BLaER1 treated with 17β-estradiol and CSF1 and Interleukin-3, amounts not matched to agents 10 nM and 100 nM (cell line): Measurements from ENCODE around the gene NEURL1.

Source experiments
- H3K27ac ChIP-seq, 11 experiments: shearing (Covaris generic); formaldehyde crosslinking; 2 replicates each; pipeline ENCODE4 v1.8.1; 2022
- H3K27me3 ChIP-seq, 11 experiments: shearing (Covaris generic); formaldehyde crosslinking; 2 replicates each; pipeline ENCODE4 v1.8.1; 2022
- H3K36me3 ChIP-seq, 11 experiments: shearing (Covaris generic); formaldehyde crosslinking; 2 replicates each; pipeline ENCODE4 v1.8.1; 2022
- H3K4me1 ChIP-seq, 10 experiments: shearing (Covaris generic); formaldehyde crosslinking; 2 replicates each; pipeline ENCODE4 v1.8.1; 2022
- H3K4me2 ChIP-seq, 11 experiments: shearing (Covaris generic); formaldehyde crosslinking; 2 replicates each; pipeline ENCODE4 v1.8.1; 2022
- H3K4me3 ChIP-seq, 10 experiments: shearing (Covaris generic); formaldehyde crosslinking; 2 replicates each; pipeline ENCODE4 v1.8.1; 2022
- H3K9ac ChIP-seq, 11 experiments: shearing (Covaris generic); formaldehyde crosslinking; 2 replicates each; pipeline ENCODE4 v1.8.1; 2022
- H3K9me3 ChIP-seq, 11 experiments: shearing (Covaris generic); formaldehyde crosslinking; replicated peaks in 1 of 11; 2 replicates each; pipeline ENCODE4 v1.8.1; 2022
- H4K20me1 ChIP-seq, 11 experiments: shearing (Covaris generic); formaldehyde crosslinking; 2 replicates each; pipeline ENCODE4 v1.8.1; 2022
- Cebpa-rat ChIP-seq, 11 experiments: shearing (Covaris generic); IDR thresholded peaks; 2 replicates each; pipeline ENCODE4 v1.8.1; 2022

NEURL1 gene

DNA sequence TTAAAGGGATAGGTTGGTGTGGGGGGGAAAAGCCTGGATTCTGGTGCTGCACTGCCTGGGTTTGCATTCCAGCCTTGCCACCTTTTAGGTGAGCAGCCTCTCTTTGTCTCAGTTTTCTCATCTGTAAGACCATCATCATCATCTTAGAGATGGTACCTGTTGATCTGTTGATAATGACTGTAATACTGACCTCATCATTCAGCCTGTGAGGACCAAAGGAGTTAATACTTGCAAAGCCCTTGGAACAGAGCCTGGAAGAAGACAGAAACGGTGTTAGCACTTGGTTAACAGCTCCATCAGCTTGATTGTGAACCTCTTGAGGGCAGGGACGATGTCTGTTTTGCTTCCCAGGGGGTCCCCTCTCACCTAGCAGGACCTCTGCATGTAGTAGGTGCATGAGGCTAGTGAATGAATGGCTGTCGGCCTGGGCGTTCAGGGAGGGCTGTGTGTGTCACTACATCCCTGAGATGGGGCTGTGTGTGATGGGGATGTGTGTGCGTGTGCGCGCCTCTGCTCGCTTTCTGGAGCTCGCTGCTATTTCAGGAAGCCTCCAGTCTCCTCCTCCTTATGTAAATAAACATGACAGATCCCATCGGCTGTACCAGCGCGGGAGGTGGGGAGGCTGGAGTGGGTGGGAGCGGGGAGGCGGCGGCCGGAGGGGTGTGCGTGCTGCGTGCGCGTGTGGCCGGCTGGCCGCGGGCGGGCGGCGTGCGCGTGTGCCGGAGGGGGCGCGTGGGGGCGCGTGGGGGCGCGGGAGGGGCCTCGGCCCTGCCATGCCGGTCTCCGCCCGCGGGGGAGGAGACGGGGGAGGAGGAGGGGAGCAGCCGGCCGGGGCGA, 61.2 kb downstream of the NEURL1 start:
- peak overlapping the region; percentile 77 to 96 (median 87) for H3K4me2 ChIP-seq
- H3K4me3 ChIP-seq, result peak overlapping the region; percentile 41 to 71 (median 53); a peak in 19 of 20 replicates
- peak overlapping the region in 10 of 11 experiments; percentile 0 to 64 (median 54); a peak in 15 of 22 replicates for H3K9ac ChIP-seq

DNA sequence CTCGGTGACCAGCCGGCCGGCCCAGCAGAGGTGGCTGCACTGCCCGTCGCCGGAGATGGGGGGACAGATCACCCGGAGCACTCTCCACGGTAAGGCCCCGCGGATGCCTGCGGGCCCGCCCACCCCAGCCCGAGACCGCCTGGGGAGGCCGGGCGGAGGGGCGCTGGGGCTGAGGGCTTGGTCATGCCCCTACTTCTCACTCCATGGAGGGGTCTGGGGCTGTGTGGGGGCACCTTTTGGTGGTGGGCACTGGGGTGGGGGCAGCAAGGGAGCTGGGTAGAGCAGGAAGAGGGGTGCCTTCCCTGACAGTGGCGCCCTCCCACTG, 61.8 kb downstream of the NEURL1 start:
- Histone ChIP-seq H3K4me3 (peak overlapping the region; percentile 41 to 71 (median 53); a peak in 19 of 20 replicates), H3K4me2 (peak overlapping the region; percentile 77 to 96 (median 87))

More for the DNA sequence above, 61.2 kb downstream of the NEURL1 start:
- Histone ChIP-seq H3K27ac (no peak overlapping the region; a peak in 1 of 22 replicates), H3K27me3 (peaks cover 11 to 26% (median 19%) of the 10 kb centered on the region in 11 experiments; a peak in 21 of 22 replicates), H3K9me3 (peaks cover 0 to 20% (median 0%) of the 10 kb centered on the region in 11 experiments; a peak in 3 of 22 replicates), H3K36me3 (no peaks in the 10 kb centered on the region), H4K20me1 (peaks cover 0 to 12% (median 0%) of the 10 kb centered on the region in 11 experiments; a peak in 7 of 22 replicates), H3K4me1 (peaks cover 73 to 95% (median 89%) of the 10 kb centered on the region in 10 experiments)
- TF ChIP-seq Cebpa-rat (IDR thresholded peaks at IDR 0.05), result no peak

DNA sequence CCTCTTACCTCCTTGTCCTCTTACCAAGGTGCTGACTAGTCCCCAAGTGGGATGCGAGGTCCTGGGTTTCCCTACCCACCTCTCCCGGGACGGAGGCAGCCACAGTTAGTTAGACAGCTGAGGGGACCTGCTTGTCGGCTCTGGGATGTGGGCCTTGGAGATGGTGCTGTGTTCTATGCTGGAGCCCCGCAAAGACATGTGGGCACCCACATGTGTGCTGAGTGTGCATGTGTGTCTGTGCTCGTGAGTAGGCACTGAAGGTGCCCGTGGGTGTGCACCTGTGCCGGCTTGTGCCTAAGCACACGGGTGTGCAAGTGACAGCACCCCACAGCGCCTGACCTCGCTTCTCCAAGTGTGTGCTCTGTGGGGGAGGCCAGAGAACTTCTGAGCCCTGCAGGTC, 62.2 kb downstream of the NEURL1 start:
- H3K27me3 ChIP-seq, result peaks cover 11 to 26% (median 19%) of the 10 kb centered on the region in 11 experiments; a peak in 21 of 22 replicates
- TF ChIP-seq Cebpa-rat (IDR thresholded peaks at IDR 0.05), result no peak
- peak overlapping the region; percentile 41 to 71 (median 53); a peak in 18 of 20 replicates for H3K4me3 ChIP-seq
- H3K9ac ChIP-seq, result peak overlapping the region in 10 of 11 experiments; percentile 0 to 64 (median 54); a peak in 17 of 22 replicates
- H4K20me1 ChIP-seq, result peaks cover 0 to 12% (median 0%) of the 10 kb centered on the region in 11 experiments; a peak in 7 of 22 replicates
- H3K4me1 ChIP-seq, result peaks cover 63 to 90% (median 80%) of the 10 kb centered on the region in 10 experiments
- peaks cover 0 to 24% (median 1%) of the 10 kb centered on the region in 11 experiments; a peak in 12 of 22 replicates for H3K9me3 ChIP-seq
- no peaks in the 10 kb centered on the region for H3K36me3 ChIP-seq
- H3K4me2 ChIP-seq, result peak overlapping the region; percentile 77 to 96 (median 87)
- no peak overlapping the region for H3K27ac ChIP-seq

More for the DNA sequence above, 61.8 kb downstream of the NEURL1 start:
- Histone ChIP-seq H3K36me3 (no peaks in the 10 kb centered on the region), H4K20me1 (peaks cover 0 to 12% (median 0%) of the 10 kb centered on the region in 11 experiments; a peak in 7 of 22 replicates), H3K4me1 (peaks cover 68 to 90% (median 83%) of the 10 kb centered on the region in 10 experiments), H3K27ac (no peak overlapping the region; a peak in 1 of 22 replicates), H3K27me3 (peaks cover 11 to 26% (median 19%) of the 10 kb centered on the region in 11 experiments; a peak in 21 of 22 replicates), H3K9me3 (peaks cover 0 to 20% (median 0%) of the 10 kb centered on the region in 11 experiments; a peak in 3 of 22 replicates), H3K9ac (peak overlapping the region in 10 of 11 experiments; percentile 0 to 64 (median 54); a peak in 17 of 22 replicates)
- TF ChIP-seq Cebpa-rat (IDR thresholded peaks at IDR 0.05), result no peak

DNA sequence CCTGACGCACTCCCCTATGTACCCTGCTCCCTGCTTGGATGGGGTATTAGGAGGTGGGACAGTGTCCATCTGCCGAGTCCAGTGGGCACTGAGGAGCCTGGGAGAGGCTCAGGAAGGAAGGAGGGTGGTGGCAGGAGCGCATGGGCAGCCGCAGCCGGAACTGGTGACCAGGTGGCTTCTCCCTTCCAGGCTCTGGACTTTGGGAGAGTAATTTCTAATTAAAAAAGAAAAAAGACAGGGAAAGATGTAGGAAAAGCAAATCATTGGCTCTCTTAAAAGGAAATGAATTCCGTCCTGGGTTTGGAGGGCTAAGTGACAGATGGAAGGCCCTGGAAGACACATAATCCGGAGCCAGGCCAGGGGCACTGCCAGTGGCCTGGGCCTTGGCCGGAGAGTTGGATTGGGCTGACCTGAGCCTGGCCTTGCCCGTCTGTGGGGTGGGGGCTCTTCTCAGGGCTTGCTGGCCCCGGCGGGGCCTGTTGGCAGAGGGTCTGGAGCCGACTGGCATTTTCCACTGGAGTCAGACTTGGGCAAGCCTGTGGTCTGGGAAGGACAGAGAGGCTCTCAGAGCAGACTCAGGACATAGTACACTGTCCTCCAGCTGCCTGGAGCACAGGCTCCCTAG, 63.0 kb downstream of the NEURL1 start:
- Histone ChIP-seq H3K4me1 (peaks cover 56 to 87% (median 73%) of the 10 kb centered on the region in 10 experiments), H4K20me1 (peaks cover 0 to 12% (median 0%) of the 10 kb centered on the region in 11 experiments; a peak in 7 of 22 replicates), H3K4me2 (peak overlapping the region in 10 of 11 experiments; percentile 77 to 92 (median 87); a peak in 20 of 22 replicates), H3K4me3 (no peak overlapping the region), H3K36me3 (no peaks in the 10 kb centered on the region), H3K9ac (no peak overlapping the region), H3K27ac (no peak overlapping the region), H3K9me3 (peaks cover 0 to 27% (median 6%) of the 10 kb centered on the region in 11 experiments; a peak in 12 of 22 replicates), H3K27me3 (peaks cover 11 to 26% (median 19%) of the 10 kb centered on the region in 11 experiments; a peak in 21 of 22 replicates)
- no peak for TF ChIP-seq Cebpa-rat (IDR thresholded peaks at IDR 0.05)

DNA sequence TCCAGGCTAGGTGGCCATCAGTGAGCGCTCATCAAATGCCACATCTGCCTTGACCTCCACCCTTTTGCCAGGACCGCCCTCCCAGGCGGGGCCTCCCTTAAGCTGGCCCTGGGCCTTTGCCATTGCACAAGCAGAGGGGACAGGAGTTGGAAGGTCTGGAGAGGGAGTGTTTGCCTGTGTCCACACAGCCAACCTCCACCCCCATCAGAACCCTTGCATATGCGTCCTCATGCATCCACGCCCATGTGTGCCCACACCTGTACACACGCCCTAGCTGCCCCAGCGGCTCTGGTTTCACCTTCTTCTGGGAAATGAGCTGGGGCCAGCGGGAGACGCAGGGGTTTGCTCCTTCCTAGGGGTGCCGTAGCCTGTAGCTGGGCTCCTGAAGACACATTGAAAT, 64.0 kb downstream of the NEURL1 start:
- Histone ChIP-seq H3K27me3 (peaks cover 11 to 26% (median 19%) of the 10 kb centered on the region in 11 experiments; a peak in 21 of 22 replicates), H3K36me3 (no peaks in the 10 kb centered on the region), H3K9me3 (peaks cover 0 to 17% (median 6%) of the 10 kb centered on the region in 11 experiments; a peak in 12 of 22 replicates), H4K20me1 (peaks cover 0 to 12% (median 0%) of the 10 kb centered on the region in 11 experiments; a peak in 6 of 22 replicates), H3K4me2 (peak overlapping the region in 8 of 11 experiments; percentile 73 to 92 (median 86); a peak in 13 of 22 replicates), H3K4me3 (no peak overlapping the region), H3K27ac (no peak overlapping the region), H3K4me1 (peaks cover 46 to 77% (median 63%) of the 10 kb centered on the region in 10 experiments), H3K9ac (no peak overlapping the region)
- no peak for TF ChIP-seq Cebpa-rat (IDR thresholded peaks at IDR 0.05)

DNA sequence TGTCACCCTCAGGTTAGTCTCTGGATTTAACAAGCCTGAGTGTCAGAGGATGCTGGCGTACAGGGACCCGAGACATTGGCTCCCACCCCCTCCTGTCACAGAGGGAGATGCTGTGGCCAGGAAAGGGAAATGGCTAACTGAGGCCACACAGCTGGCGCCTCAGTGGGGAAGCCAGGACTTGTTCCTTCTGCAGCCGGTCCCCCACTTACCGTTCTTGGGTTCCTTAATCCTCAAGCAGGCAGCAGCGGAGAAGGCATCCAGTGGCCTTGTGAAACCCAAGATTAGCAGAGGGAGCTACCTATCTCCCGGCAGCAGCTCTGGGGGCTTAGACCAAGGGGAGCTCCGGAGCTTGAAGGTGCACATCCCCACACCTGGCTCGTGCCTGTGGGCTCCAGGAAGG, 65.4 kb downstream of the NEURL1 start:
- Histone ChIP-seq H3K4me3 (peak overlapping the region in 4 of 10 experiments; percentile 14 to 38 (median 28); a peak in 3 of 20 replicates), H3K9ac (peak overlapping the region in 5 of 11 experiments; percentile 4 to 37 (median 15); a peak in 3 of 22 replicates), H3K9me3 (peaks cover 0 to 10% (median 6%) of the 10 kb centered on the region in 11 experiments; a peak in 12 of 22 replicates), H3K36me3 (no peaks in the 10 kb centered on the region), H3K27me3 (peaks cover 11 to 26% (median 19%) of the 10 kb centered on the region in 11 experiments; a peak in 21 of 22 replicates), H3K4me1 (peaks cover 31 to 64% (median 48%) of the 10 kb centered on the region in 10 experiments), H3K4me2 (peak overlapping the region; percentile 73 to 93 (median 85)), H3K27ac (no peak overlapping the region), H4K20me1 (peaks cover 0 to 12% (median 0%) of the 10 kb centered on the region in 11 experiments; a peak in 6 of 22 replicates)
- TF ChIP-seq Cebpa-rat (IDR thresholded peaks at IDR 0.05), result no peak

DNA sequence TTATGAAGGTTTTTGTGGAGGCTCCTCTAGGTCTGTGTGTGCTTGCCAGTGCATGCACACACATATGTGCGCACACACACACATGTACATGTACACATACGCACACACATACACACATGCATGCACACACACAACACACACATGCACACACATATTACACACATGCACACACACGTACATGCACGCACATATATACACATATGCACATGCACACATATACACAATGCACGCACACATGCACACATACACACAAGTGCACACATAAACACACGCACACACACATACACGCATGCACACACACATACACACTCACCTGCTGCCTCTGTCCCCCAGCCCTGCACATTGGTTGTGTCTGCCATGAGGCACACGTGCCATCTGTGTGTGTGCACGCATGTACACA, 66.3 kb downstream of the NEURL1 start:
- H3K9ac ChIP-seq, result no peak overlapping the region
- peaks cover 0 to 12% (median 0%) of the 10 kb centered on the region in 11 experiments; a peak in 6 of 22 replicates for H4K20me1 ChIP-seq
- no peak overlapping the region for H3K4me3 ChIP-seq
- H3K27me3 ChIP-seq, result peaks cover 11 to 26% (median 19%) of the 10 kb centered on the region in 11 experiments; a peak in 21 of 22 replicates
- peaks cover 23 to 60% (median 40%) of the 10 kb centered on the region in 10 experiments for H3K4me1 ChIP-seq
- H3K9me3 ChIP-seq, result peaks cover 0 to 10% (median 6%) of the 10 kb centered on the region in 11 experiments; a peak in 12 of 22 replicates
- H3K27ac ChIP-seq, result no peak overlapping the region
- no peaks in the 10 kb centered on the region for H3K36me3 ChIP-seq
- H3K4me2 ChIP-seq, result peak overlapping the region in 4 of 11 experiments; percentile 81 to 93 (median 90); a peak in 4 of 22 replicates
- TF ChIP-seq Cebpa-rat (IDR thresholded peaks at IDR 0.05), result no peak

DNA sequence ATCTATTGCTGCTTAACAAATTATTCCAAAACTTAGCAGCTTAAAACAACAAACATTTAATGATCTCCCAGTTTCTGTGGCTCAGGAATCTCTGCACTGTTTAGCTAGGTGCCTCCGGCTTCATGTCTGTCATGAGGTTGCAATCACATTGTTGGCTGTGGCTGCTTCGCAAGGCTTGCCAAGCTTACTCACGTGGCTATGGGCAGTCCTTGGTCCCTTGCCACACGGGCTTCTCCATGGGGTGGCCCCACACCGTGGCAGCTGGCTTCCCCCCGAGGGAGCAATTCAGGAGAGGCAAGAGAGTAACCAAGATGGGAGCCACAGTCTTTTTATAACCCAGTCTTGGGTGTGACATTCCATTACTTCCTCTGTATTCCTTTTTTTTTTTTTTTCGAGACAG, 67.4 kb downstream of the NEURL1 start:
- Histone ChIP-seq H3K27me3 (peaks cover 6 to 18% (median 11%) of the 10 kb centered on the region in 11 experiments; a peak in 21 of 22 replicates), H3K4me2 (peak overlapping the region in 4 of 11 experiments; percentile 6 to 43 (median 28); a peak in 4 of 22 replicates), H4K20me1 (peaks cover 0 to 12% (median 0%) of the 10 kb centered on the region in 11 experiments; a peak in 6 of 22 replicates), H3K9me3 (peaks cover 0 to 10% (median 6%) of the 10 kb centered on the region in 11 experiments; a peak in 12 of 22 replicates), H3K4me1 (peaks cover 15 to 51% (median 31%) of the 10 kb centered on the region in 10 experiments), H3K36me3 (no peaks in the 10 kb centered on the region), H3K9ac (no peak overlapping the region), H3K4me3 (no peak overlapping the region), H3K27ac (no peak overlapping the region)
- TF ChIP-seq Cebpa-rat (IDR thresholded peaks at IDR 0.05), result no peak
